Fibroblast of pulmonary artery (primary cell): ENCODE measurements around the gene ZNF821.

Source experiments
- DNase-seq: peaks from one replicate; pipeline ENCODE4 v3.0.0-alpha.2; 2010; ENCODE audit warnings: low read depth
- H3K4me3 ChIP-seq: replicated peaks from 2 replicates; pipeline ENCODE4 v1.5.1; 2011; ENCODE audit warnings: low read depth, mild to moderate bottlenecking, control low read depth, low read length, moderate library complexity
- TF ChIP-seq, protein P1 (sequence below): IDR thresholded peaks from 2 replicates; pipeline ENCODE4 v1.5.1; 2011; ENCODE audit warnings: mild to moderate bottlenecking, control low read depth, low read length, inconsistent platforms; ENCODE audit errors: missing control alignments

ZNF821 gene

DNA sequence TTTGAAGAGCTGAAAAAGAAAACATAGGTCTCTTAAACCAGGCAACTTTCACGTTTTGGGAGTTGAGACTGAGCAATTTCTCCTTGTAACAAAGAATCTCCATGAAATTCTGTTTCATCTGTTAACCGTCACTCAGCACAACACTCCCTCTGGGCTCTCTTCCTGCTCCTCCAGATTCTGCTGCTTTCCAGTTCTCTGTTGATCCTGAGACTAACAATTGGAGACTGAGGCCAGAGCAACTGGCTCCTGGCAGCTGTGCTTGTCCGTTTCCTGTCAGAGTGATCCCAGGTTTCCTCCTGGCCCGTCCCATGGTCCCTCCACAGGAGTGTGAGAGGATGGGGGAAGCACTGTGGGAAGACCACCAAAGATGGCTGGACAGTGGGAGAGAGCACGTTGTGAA, 43.8 kb upstream of the ZNF821 start:
- no peak overlapping the region for H3K4me3 ChIP-seq
- TF ChIP-seq, protein P1, sequence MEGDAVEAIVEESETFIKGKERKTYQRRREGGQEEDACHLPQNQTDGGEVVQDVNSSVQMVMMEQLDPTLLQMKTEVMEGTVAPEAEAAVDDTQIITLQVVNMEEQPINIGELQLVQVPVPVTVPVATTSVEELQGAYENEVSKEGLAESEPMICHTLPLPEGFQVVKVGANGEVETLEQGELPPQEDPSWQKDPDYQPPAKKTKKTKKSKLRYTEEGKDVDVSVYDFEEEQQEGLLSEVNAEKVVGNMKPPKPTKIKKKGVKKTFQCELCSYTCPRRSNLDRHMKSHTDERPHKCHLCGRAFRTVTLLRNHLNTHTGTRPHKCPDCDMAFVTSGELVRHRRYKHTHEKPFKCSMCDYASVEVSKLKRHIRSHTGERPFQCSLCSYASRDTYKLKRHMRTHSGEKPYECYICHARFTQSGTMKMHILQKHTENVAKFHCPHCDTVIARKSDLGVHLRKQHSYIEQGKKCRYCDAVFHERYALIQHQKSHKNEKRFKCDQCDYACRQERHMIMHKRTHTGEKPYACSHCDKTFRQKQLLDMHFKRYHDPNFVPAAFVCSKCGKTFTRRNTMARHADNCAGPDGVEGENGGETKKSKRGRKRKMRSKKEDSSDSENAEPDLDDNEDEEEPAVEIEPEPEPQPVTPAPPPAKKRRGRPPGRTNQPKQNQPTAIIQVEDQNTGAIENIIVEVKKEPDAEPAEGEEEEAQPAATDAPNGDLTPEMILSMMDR: no peak
- no peak for DNase-seq

DNA sequence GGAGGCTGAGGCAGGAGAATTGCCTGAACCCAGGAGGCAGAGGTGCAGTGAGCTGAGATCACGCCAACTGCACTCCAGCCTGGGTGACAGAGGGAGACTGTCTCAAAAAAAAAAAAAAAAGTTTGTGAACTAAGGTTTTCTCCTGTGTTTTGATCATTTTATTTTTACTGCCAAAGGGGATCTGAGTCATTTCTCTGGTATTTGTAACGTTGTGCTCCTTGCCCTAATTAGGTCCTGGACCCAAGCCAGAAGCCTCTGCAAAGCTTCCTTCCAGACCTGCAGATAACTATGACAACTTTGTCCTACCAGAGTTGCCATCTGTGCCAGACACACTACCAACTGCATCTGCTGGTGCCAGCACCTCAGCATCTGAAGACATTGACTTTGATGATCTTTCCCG, 43.4 kb upstream of the ZNF821 start:
- DNase-seq: peak; percentile 93
- no peak overlapping the region for H3K4me3 ChIP-seq

DNA sequence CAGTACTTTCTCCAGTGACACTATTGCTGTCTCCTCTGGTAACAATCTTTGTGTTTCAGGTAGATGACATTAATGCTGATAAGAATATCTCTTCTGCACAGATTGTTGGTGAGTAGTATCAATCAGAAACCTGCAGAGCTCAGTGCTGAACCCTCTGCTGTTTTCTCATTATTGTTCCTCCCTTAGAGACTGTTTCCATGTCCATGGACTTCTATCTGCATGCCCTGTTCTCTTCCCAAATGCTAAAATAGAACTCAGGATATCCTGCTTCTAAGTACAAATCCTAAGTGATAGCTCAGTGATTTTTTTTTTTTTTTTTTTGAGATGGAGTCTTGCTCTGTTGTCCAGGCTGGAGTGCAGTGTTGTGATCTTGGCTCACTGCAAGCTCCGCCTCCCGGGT, 40.7 kb upstream of the ZNF821 start:
- no peak overlapping the region for H3K4me3 ChIP-seq
- TF ChIP-seq, protein P1: no peak
- no peak for DNase-seq

More for the DNA sequence above, 43.4 kb upstream of the ZNF821 start:
- TF ChIP-seq, protein P1: no peak

DNA sequence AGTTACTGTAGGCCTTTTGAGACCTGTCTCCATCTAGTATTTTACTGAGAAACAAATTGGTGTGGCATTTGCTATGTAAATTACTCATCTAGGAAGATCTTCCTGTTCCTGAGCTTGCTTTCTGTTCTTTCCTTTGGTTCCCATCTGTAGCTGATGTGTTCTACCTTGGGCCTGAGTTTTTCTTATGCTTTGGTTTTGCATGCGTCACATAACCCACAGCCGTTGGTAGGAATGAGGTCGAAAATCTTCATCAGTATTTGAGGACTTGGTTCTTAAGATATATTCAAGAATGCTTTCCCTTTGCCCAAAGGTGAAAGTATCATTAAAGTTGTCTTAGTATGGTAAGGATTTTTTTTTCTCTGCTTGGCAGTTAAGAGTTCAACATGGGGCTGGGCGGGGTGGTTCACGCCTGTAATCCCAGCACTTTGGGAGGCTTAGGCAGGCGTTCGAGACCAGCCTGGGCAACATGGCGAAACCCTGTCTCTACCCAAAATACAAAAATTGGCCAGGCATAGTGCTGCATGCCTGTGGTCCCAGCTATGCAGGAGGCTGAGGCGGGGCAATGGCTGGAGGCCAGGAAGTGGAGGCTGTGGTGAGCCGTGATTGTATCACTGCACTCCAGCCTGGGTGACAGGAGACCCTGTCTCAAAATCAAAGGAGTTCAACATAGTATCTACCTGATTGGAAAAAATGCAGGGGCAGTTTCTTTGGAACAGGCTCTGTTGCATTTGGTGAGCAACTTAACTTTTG, 40.1 kb upstream of the ZNF821 start:
- peak; percentile 37 for DNase-seq
- TF ChIP-seq, protein P1: no peak
- H3K4me3 ChIP-seq: no peak overlapping the region

DNA sequence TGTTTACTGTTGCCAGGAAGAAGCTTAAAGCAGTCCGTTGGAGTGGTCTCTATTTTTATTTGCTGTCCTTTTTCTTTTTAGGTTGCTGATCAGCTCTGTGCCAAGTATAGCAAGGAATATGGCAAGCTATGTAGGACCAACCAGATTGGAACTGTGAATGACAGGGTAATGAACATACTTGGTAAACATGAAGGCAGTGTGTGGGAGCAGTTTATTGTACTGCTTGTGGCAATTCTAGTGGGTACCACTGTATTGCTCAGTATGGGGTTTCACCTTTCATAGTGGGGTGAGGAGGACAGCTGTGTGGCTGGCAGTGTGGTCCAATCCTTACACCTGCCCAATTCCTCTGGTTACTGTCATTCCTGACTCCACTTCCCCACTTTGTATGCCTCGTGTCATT, 36.7 kb upstream of the ZNF821 start:
- H3K4me3 ChIP-seq: no peak overlapping the region
- TF ChIP-seq, protein P1: no peak
- no peak for DNase-seq

DNA sequence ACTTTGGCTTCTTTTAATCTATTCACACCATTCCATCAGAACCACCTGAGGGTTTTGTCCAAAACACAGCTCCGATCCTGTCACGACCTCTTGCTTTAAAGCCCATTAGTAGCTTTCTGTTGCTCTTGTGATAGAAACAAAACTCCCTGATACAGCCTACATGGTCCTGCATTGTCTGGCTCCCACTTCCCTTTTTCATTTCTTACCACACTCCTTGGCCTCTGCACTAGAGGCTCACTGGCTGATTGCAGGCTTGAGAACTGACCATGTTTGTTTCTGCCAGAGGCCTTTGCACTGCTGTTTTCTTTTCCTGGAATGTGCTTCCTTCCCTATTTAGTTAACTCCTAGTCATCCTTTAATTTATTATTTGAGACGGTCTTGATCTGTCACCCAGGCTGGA, 35.1 kb upstream of the ZNF821 start:
- no peak for DNase-seq
- no peak overlapping the region for H3K4me3 ChIP-seq
- TF ChIP-seq, protein P1: no peak

DNA sequence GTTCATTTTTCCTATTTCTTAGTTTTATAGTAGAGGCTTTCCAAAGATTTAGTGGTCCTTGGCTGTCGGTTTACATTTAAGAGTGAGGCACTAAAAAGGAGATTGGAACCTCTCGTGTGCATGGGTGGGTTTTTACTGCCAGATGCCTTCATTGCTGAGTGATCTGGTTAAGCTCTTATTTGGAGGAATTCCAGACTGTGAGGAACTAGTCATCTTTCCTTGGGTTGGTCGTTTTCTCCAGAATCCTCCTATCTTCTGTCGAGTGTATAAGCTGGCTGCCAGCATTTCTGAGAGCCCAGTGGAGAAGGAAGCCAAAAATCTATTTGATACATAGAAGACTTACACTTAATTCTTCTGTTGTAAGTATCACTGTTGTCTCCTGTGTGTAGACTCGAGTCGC, 33.9 kb upstream of the ZNF821 start:
- no peak overlapping the region for H3K4me3 ChIP-seq
- TF ChIP-seq, protein P1: no peak
- peak; percentile 59 for DNase-seq
